HG03039 (cell line): ENCODE results near the gene FFAR2.

Source experiments
- ATAC-seq: cut with Tn5 transposase; IDR thresholded peaks from one replicate; pipeline ENCODE4 v1.9.1; 2021; ENCODE audit warnings: mild to moderate bottlenecking, moderate library complexity; ENCODE audit not compliant: unreplicated experiment

Gene FFAR2

DNA sequence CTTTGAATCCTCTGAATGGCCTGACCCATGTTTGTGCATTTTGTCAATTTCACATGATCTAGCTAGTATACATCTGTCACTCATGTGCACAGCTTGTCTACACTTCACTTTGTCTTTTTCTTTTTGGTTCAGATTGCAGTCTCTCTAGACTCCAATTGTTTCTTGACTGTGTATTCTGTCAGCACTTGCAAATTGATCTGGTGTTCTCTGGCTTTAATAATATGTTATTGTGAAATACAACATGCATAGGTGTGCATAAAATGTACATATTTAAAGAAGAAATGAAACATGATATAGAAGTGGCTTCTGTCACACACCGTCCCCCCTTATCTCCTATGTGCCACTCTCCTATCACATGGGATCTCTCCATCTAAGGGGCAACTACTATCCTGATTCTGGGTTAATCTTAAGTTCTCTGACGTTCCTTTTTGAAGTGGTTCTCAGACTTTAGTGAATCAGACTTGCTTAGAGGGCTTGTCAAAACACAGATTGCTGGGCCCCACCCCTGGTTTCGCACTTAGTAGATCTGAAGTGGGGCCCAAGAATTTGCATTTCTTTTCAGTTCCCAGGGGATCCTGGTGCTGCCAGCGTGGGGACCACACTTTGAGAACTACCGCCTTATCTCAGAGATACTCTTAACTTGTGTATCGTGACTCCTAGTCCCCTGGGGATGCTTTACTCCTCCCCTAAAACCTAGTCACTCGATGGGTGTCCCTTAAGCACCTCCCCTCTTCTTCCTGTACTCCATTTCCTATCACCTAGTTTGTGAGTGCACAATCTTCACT is 36.4 kb downstream of the FFAR2 start:
- ATAC-seq = no peak

GRCh38 chr19:35486268-35486708 is 38.2 kb downstream of the FFAR2 start:
- no peak for ATAC-seq

DNA sequence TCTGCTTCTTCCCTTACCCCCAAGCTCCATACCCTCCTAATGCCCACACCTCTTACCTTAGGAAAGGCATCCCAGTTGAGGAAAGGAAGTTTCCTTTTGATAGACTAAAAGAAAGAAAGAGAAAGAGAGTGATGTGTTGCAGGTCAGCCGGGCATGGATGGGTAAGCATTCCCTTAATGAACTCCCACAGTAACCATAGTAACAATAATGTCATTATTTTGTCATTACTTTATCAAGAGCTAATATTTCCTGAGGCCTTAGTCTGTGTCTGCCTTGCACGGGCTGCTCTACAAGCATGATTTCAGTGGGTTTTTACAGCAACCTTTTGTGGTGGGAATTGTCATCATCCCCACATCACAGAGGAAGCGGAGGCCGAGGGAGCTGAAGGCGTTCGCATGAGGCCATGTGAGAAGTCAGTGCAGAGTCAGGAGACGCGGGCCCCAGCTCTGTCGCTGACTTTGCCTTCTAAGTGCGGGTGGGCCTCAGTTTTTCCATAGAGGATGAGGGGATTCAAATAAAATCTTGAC is 39.7 kb downstream of the FFAR2 start:
- ATAC-seq = no peak

DNA sequence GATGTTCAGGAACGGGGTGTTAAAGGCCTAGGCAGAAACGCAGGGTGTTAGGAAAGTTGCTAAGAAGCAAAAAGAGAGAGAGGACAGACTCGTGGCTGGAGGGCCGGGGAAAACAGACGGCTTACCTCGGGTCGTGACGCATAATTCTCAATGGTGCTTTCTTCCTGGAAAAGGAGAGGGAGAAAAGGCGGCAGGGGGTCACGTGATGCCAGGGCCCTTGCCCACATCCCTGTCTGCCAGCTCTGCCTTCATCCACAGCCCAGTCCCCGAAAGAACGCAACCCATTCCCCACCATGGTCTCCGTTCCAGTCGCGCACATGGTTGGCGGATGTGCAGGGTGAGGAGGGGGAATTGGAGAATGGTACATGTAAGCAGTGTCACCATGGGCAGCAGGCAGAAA is 40.6 kb downstream of the FFAR2 start:
- no peak for ATAC-seq

GRCh38 chr19:35490364-35490763 is 42.3 kb downstream of the FFAR2 start, which contains the start of gene KRTDAP:
KRTDAP (minus strand) TSS chr19:35490464; CDS start chr19:35490442, 22 bp downstream.
- no peak for ATAC-seq

- ATAC-seq = no peak
Observed at GRCh38 chr19:35491836-35492360, 43.8 kb downstream of the FFAR2 start.

DNA sequence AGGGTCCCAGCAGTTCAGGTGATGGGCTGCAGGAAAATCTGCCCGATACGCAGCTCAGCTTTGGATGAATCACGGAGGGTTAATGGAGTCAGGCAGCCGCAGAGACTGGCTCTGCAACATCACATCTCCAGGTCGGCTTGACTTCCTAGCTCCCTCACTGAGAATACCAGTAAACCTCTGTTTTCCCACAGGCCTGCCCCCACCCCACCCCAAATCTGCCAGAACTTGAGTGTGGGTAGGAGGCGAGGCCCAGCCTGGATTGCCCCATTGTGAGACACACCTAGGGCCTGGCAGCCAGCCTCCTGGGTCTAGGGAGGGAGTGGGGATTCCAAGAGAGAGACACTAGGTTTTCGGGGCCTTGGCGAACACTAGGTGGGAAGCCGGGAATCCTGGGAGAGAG is 45.9 kb downstream of the FFAR2 start:
- ATAC-seq = no peak

DNA sequence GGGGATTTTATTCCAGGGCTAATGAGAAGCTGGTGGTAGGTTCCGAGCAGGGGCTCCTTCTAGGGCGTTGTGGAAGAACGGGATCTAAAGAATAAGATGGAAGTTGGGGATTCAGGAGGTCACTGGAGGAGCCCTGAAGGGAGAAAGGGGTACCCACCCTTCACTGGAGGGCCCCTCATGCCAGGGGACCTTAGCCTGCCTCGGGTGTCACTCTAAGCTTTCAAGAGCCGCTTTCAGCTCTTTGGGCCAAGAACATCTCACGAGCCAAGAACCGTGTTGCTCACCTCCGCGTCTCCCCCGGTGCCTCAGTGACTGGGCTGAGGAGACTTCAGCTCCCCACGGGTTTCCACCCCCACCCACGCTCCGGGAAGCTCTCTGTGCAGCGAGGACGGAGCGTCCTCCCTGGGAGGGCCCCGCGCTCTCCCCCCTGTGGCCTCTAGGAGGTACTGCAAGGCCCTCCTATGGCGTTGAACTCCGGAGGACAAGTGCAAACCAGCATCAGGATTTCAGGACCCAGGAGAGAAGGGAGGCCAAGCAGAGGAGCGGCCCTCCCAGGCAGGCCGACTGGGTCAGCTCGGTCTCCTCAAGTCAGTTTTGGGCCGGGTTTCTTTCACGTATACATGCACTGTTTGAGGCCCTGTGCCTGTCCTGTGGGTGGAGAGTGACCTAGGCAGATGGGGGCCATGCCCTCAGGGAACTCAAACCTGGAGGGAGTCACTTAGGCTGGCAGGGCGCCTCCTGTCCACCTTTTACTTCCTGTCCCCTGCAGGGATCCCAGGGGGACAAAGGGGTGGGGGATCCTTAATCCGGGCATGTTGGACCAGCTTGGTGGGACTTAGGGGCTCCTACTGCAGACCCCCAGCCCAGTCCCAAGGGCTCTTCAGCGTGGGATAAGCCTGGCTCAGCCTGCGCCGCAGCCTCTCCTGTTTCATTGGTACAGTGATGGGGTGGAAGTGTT is 47.3 kb downstream of the FFAR2 start:
- ATAC-seq = no peak

DNA sequence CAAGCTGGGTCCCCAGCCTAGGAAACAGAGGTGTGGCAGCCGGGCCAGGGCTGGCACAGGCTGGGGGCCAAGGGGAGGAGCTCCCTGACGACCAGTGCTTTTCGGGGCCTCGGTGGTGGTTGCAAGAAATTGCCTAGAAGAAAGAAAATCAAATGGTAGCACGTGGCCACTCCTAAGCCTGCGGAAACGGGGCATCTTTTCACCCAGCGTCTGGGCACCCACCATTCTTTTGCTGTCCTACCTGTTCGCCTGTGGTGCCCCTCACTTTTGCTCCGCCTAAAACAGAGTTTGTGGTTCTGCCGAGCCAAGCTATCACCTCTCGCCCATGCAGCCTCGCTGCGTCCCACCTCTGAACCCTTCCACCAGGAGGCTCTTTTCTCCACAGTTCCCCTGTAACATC is 49.3 kb downstream of the FFAR2 start:
- ATAC-seq = no peak

- no peak for ATAC-seq
Observed at GRCh38 chr19:35498220-35498619, 50.2 kb downstream of the FFAR2 start.

- ATAC-seq = no peak
Observed at GRCh38 chr19:35498984-35499527, 51.0 kb downstream of the FFAR2 start.

GRCh38 chr19:35500611-35501010 is 52.6 kb downstream of the FFAR2 start:
- ATAC-seq = no peak
